Peyer's patch (tissue), 4 donors: ENCODE data around the gene LRRC8E.

Experiments
- CTCF ChIP-seq, 6 experiments: fragments of 450-650 bp in 4 of 6; fragments of 200-600 bp in 2 of 6; sonication (generic) in 1 of 6; IDR thresholded peaks; one replicate each; pipeline ENCODE4 v1.5.1; 2017 to 2019; ENCODE audit warnings: antibody characterized with exemption in 6 of 6, mild to moderate bottlenecking in 3 of 6, moderate library complexity in 1 of 6
- POLR2A ChIP-seq, 2 donors: fragments of 450-650 bp; IDR thresholded peaks; one replicate each; pipeline ENCODE4 v1.5.1; 2017; ENCODE audit warnings: antibody characterized with exemption in 2 of 2, mild to moderate bottlenecking in 2 of 2, moderate library complexity in 2 of 2

- TF ChIP-seq CTCF (IDR thresholded peaks at IDR 0.05) (no peak), POLR2A (IDR thresholded peaks at IDR 0.05) (no peak)
Measured at GRCh38 chr19:7905268-7905667, 17.0 kb downstream of the LRRC8E start.
